ENCODE measurements around the gene PTPRN2.

PTPRN2 gene

DNA sequence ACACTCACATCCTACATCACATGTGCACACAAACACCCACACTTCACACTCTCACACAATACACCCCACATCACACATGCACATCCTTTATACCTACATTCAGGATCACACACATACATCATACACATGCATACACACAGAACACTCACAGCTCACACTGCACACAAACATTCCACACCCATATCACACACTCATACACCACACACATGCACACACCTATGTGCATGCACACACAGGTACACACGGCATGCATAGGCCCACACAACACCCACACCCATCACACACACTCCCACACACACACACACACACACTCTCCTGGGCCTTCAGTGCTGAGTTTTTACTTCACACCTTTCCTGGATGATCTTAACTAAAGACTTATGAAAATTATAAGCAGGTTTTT, 1030.4 kb downstream of the PTPRN2 start:
- no peak for DNase-seq

DNA sequence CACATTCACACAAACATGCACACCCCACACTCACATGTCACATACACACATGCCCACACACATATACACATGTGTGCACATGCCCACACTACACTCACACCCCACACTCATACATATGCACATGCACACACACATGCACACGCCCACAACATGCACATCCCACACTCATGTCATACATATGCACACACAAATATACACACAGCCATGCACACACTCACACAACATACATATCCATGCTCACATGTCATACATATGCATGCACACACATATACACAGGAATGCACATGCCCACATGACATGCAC, 1031.0 kb downstream of the PTPRN2 start:
- DNase-seq = no peak

- DNase-seq = no peak
Measured at GRCh38 chr7:157555944-157556641, 1031.5 kb downstream of the PTPRN2 start.

- no peak for DNase-seq
Measured at GRCh38 chr7:157555313-157555712, 1032.3 kb downstream of the PTPRN2 start.

DNA sequence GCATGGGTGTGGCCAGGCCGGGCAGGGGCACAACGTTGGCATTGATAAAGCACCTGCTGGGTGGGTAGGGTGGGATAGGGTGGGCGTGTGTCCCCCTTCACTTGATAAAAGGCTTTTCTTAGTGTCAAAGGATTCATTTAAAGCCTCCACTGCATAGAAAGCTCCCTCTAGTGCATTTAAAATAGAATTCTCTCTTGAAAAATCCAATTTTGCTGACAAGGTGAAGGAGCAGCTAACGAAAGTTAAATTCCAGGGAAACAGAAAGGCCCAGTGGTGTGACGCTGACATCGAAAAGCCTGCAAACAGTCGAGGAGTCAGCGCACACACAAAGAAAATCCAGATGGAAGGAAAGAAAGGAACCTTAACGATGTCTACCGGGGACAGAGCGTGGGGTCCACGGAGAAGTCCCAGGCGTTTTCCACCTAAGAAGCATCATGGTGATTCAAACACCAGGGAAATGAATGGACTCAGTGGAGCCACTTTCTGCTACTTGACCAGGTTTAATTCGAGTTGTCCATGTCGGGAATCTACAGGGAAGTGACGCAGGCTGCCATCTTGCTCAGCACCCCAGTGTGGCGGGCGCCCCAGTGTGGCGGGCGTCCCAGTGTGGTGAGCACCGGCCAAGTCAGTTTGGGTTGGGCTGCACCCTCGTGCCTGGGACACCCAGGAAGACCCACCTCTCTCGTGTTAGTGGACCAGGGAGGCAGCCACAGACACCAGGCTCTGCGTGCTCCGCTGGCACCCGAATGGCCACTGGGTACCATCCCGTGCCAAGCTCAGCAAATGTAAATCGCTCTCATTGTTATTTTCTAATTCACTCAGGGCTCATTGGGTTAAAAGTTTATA, 1033.0 kb downstream of the PTPRN2 start:
- no peak for DNase-seq

DNA sequence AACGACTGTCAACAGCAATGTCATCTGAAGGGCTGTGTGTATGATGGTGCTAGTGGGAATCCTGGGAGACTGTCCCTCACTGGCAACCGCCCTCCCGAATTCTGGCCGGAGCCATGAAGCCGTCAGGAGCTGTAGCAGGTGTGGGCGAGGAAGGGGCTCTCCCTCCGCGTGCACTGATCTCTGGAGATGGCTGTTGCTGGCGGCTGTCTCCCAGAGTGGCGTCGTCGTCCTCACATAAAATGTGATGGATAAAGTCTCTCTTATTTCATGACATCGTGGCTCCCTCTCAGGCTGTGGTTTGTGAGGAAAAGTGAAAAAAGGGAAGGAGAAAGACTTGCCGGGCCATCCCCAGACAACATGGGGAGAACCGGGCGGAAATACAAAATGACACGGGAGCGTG, 1034.4 kb downstream of the PTPRN2 start:
- DNase-seq = no peak

GRCh38 chr7:157552295-157552993, 1035.2 kb downstream of the PTPRN2 start:
- DNase-seq = no peak

DNA sequence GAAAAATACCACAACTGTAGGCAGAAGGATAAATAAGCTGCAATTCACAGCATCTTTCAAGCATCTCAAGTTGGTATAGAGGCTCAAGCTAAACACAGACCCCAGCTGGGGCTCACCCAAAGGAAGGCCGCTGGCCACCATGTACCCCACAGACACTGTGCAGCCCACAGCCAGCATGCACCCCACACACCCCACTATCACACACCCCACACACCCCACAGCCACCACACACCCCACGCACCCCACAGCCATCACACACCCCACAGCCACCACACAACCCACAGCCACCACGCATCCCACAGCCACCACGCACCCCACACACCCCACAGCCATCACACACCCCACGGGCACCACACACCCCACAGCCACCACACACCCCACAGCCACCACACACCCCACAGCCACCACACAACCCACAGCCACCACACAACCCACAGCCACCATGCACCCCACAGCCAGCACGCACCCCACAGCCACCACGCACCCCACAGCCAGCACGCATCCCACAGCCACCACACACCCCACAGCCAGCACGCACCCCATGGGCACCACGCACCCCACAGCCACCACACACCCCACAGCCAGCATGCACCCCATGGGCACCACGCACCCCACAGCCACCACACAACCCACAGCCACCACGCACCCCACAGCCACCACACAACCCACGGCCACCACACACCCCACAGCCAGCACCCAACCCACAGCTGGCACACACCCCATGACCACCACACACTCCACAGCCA, 1036.1 kb downstream of the PTPRN2 start:
- no peak for DNase-seq

- DNase-seq = no peak
Measured at GRCh38 chr7:157550300-157551275, 1037.0 kb downstream of the PTPRN2 start.

DNA sequence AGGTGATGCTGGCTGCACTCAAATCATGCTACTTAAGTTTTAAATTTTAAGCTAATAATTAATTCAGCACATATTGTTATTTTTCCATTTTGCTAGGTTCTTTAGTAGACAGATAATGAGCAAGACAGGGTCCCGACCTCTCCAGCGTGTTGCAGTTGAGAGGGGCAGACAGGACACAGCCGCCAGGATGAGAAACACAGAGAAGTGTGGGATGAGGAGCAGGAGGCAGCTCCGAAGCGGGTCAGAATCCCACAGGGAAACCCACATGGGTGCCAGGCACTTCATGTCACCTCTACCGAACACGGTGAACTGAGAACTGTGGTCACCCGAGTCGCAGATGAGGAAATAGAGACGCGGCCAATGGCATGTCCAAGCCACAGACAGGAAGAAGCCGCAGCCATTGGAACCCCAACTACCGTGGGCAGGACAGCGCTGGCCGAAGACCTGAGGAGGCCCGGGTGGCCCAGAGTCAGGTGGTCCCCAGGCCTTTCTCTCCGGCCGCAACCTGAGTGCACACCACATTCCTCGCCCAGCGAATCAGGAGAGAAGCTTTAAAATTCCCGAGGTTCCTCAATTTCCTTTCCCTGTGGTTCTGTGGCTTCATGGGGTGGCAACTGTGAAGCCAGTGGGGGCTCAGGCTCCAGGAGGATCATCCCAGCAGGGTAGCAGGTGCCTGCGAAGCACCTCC, 1037.9 kb downstream of the PTPRN2 start:
- DNase-seq = no peak

DNA sequence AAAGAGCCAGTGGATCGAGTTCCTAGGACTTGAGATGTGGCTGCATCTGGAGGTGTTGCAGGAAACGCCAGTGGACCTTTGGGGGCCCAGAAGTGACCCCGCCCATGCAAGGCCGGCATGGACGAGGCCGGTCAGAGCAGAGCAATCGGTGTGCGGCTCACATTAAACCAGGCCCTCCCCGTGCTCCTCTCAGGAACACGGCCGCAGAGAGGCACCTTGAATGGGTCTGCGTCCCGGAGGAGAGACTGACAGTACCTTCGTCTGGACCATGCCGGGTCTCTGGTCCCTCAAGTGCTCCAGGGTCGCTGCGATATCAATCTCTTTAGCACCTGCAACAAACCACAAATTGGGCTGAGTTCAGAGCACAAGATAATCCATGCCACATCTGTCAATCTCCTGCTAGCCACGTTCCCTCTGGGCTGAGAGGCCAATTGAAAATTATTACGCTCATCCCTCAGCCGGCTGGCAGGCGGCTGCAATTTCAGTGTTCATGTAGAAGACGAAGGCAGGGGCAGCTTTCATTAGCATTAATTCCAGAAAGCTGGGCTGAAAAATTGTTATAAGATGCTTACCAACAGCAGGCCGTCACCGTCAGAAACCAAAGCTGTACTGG, 1038.8 kb downstream of the PTPRN2 start:
- no peak for DNase-seq

DNA sequence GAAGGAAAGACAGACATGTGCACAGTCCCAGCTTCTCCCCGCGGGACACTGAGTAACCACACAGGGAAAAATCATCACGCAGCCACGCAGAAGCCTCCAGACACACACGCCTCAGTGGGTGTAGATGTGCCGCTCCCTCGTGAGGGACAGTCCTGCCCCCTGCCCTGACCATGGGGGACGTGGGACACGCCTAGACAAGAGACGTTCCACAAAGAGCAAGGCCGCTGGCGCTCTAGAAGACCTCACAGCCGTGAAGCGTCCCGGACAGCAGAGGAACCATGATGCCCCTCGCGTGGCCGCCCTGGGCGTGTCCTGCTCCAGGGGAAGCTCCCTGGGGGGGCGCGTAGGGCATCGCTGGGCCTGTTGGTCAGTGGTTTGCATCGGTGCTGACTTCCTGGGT, 1040.0 kb downstream of the PTPRN2 start:
- DNase-seq = no peak

DNA sequence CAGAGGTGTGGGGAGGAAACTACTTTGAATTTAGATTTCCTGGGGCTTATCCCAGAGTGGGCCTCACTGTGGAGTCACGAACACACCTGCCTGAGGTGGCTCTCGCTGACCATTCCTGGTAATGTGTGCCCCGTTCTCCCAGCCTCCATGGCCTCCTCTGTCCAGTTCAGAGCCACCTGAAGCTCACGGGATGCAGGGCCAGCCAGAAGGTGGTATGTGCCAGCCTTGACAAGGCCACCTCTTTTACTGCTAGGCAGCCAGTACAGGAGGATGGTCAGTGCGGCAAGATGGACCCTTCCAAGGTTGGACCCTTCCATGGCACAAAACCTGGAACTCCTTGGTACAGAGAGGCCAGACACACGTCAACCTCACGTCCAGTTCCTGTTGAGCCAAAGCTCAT, 1040.5 kb downstream of the PTPRN2 start:
- no peak for DNase-seq

DNA sequence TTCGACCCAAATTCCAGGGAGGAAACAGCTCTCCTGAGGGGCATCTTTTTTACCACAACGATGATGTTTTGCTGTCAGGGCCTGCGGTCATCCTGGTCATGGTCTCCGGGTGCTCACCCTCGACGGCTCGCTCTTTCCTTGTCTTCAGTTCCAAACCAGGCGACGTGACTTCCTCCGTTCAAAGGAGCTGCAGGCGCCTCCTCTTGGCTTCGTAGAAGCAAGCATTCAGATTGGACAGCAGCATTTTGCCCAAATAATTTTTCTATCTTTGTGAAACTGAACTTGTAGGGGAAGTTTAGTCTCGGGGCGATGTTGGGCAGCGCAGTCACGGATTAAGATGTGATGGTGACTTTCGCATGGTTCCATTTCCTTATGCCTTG, 1042.0 kb downstream of the PTPRN2 start:
- DNase-seq = no peak

DNA sequence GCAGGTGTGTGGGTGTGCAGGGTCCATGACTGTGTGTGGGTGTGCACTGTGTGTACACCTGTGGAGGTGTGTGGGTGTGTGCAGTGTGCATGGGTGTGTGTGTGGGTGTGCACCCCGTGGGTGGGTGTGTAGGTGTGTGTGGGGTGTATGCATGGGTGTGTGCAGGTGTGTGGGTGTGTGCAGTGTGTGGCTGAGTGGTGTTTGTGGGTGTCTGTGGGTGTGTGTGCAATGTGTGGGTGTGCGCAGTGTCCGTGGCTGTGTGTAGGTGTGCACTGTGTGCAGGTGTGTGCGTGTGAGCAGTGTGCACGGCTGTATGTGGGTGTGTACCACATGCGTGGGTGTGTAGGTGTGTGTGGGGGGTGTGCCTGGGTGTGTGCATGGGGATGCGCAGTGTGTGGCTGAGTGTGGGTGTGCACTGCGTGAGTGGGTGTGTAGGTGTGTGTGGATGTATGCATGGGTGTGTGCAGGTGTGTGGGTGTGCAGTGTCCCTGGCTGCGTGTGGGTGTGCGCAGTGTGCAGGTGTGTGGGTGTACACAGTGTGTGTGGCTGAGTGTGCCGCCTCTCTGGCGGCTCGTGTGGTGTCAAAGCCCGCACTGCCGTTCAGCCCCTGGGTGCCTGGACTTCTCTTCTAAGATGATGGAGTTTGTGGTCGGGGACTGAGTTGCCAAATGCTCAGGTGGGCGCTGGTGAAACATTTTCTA, 1042.5 kb downstream of the PTPRN2 start:
- DNase-seq = no peak

DNA sequence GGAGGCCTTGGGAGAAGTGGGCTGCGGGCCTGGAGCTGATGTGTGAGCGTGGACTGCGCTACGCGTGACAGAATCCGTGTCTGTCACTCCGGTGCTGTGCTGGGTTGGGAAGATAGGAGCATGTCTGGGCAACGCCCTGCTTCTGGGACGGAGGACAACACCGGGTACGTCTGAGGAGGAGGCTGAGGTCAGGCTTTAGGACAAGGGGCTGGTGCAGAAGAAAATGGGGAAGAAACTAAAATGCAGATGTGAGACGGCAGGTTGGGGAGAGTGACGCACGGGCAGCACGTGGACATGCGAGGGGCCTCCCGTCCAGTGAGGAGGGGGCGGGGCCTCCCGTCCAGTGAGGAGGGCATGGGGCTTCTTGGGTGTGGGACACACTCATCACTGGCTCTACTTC, 1043.4 kb downstream of the PTPRN2 start:
- no peak for DNase-seq

GRCh38 chr7:157543791-157544190, 1043.8 kb downstream of the PTPRN2 start:
- no peak for DNase-seq

DNA sequence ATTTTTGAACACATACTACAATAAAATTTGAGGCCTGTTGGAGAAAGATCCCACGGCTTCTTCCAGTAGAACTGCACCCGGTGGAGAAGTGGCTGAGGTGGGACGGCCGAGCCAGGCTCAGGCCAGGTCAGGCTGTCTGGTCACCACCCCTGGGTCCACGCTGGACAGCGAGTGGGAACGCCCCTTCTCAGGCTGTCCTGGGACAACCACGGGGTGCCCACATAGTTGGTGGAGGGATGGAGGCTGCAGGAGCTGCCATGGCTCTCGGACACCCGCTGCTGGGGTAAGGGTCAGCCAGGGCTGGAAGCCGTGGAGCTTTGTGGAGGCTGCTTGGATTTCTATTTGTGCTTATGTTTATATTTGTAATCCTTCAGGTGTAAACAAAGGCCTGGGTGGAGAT, 1044.3 kb downstream of the PTPRN2 start:
- DNase-seq = no peak

DNA sequence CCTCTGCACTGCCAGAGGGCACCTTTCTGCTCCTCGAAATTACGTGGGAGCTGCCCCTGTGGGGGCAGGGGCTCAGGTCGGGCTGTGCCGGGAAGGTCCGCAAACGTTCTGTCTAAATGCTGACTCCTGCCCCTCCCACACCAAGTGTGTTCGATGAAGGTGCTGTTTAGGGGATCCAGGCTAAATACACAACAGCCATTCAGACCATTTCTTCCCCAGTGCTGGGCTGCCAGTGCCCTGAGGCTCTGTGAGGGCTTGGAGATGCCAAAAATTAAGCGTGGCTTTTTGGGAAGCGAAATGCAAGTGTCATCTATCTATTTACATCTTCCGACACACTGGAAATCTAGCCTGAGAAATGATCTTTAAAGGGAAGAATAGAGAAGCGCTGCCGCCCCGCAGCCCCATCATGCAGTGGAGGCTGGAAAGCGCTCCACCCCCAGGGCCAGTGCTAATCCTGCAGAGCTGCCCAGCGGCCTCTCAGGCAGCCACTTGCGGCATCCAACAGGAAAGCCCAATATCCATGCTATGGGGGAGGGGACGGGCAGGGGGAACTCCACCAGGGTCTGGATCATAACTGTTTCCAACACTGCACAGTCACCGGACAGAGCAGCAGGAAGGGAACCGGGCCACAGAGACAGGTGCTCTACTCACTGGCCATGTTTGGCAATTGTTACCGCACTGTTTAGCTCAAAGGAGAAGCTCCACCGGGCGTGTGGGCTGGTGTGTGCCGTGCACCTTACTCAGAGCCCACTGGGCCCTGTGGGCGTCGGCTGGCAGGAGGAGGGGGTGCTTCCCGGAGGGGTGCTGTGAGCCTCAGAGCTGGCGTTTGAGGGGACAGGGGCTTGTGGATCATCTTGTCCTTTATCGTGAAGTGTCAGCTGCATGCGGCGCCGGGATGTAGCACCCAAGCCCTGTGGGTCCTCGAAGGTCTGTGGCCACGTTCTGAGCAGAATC, 1045.3 kb downstream of the PTPRN2 start:
- no peak for DNase-seq
